ENCODE data around the gene BMP7.

DNA sequence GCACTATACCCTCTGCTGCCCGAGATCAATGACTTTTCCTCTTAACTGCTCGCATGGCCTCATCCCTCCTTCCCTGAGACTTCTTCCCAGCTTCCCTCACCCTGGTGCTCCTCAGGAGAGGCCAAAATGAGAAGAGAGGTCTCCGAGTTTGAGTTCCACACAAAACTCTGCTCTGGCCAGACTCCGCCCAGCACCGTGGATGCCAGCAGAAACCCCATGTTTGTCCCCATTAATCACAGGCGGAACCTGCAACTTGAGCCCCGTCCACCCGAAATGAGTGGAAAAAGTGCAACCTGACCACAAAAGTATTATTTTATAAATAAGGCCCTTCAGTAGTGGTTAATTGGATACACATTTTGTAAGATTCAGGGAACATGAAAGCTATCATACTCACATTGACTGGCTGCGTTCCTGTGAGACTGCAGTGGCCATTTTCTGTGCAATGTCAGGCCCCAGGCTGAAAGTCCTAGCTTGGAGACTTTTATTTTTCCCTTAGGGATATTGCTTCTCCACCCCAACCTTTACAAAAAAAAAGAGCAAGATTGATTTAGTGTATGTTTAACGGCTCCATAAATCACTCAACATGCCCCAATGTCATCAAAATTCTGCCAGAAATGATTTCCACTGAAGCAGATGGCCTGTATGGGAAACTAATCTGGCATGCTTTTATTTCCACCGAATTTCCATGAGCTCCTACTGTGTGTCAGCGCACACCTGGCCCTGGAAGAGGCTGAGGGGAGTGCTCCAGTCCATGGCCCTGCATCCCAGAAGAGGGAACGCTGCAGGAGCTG lies 134.6 kb downstream of the BMP7 start:
- TF ChIP-seq, protein P1, sequence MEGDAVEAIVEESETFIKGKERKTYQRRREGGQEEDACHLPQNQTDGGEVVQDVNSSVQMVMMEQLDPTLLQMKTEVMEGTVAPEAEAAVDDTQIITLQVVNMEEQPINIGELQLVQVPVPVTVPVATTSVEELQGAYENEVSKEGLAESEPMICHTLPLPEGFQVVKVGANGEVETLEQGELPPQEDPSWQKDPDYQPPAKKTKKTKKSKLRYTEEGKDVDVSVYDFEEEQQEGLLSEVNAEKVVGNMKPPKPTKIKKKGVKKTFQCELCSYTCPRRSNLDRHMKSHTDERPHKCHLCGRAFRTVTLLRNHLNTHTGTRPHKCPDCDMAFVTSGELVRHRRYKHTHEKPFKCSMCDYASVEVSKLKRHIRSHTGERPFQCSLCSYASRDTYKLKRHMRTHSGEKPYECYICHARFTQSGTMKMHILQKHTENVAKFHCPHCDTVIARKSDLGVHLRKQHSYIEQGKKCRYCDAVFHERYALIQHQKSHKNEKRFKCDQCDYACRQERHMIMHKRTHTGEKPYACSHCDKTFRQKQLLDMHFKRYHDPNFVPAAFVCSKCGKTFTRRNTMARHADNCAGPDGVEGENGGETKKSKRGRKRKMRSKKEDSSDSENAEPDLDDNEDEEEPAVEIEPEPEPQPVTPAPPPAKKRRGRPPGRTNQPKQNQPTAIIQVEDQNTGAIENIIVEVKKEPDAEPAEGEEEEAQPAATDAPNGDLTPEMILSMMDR (IDR thresholded peaks at IDR 0.05): no peak
- TF ChIP-seq EP300 (IDR thresholded peaks at IDR 0.05) (no peak), POLR2A (IDR thresholded peaks at IDR 0.05) (no peak)
